HL-60 (cell line): ENCODE measurements around the gene RAB10.

Experiments used
- CTCF ChIP-seq: IDR thresholded peaks from one replicate; pipeline ENCODE4 v1.5.1; 2011; ENCODE audit warnings: low read length, control low read depth, inconsistent platforms; ENCODE audit not compliant: insufficient read depth
- GABPA ChIP-seq: IDR thresholded peaks from 2 replicates; pipeline ENCODE4 v1.6.1; 2012; ENCODE audit warnings: low read depth
- POLR2AphosphoS5 ChIP-seq: IDR thresholded peaks from 2 replicates; pipeline ENCODE4 v1.6.1; 2012; ENCODE audit warnings: low read depth
- SPI1 ChIP-seq: IDR thresholded peaks from 2 replicates; pipeline ENCODE4 v1.6.1; 2012; ENCODE audit warnings: low read depth, mild to moderate bottlenecking, borderline replicate concordance
- TF ChIP-seq, protein P1 (sequence below): IDR thresholded peaks from 2 replicates; pipeline ENCODE4 v1.6.1; 2012; ENCODE audit warnings: low read depth; ENCODE audit not compliant: insufficient replicate concordance

- no peak for TF ChIP-seq CTCF
- TF ChIP-seq GABPA, result no peak
- TF ChIP-seq SPI1, result no peak
- TF ChIP-seq POLR2AphosphoS5, result no peak
- TF ChIP-seq, protein P1, sequence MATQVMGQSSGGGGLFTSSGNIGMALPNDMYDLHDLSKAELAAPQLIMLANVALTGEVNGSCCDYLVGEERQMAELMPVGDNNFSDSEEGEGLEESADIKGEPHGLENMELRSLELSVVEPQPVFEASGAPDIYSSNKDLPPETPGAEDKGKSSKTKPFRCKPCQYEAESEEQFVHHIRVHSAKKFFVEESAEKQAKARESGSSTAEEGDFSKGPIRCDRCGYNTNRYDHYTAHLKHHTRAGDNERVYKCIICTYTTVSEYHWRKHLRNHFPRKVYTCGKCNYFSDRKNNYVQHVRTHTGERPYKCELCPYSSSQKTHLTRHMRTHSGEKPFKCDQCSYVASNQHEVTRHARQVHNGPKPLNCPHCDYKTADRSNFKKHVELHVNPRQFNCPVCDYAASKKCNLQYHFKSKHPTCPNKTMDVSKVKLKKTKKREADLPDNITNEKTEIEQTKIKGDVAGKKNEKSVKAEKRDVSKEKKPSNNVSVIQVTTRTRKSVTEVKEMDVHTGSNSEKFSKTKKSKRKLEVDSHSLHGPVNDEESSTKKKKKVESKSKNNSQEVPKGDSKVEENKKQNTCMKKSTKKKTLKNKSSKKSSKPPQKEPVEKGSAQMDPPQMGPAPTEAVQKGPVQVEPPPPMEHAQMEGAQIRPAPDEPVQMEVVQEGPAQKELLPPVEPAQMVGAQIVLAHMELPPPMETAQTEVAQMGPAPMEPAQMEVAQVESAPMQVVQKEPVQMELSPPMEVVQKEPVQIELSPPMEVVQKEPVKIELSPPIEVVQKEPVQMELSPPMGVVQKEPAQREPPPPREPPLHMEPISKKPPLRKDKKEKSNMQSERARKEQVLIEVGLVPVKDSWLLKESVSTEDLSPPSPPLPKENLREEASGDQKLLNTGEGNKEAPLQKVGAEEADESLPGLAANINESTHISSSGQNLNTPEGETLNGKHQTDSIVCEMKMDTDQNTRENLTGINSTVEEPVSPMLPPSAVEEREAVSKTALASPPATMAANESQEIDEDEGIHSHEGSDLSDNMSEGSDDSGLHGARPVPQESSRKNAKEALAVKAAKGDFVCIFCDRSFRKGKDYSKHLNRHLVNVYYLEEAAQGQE, result no peak
Measured at GRCh38 chr2:26008095-26008494, 25.8 kb upstream of the RAB10 start.
